SIG-M5 treated with dmso at 0.1 percent for 504 hours (cell line): ENCODE measurements around the gene PSMB5.

ENCODE experiments used
- DNase-seq: peaks from one replicate; lab custom pipeline; 2025; ENCODE audit not compliant: unreplicated experiment; lab: John Stamatoyannopoulos, UW

PSMB5 gene

GRCh38 chr14:22977434-22977683 lies 57.3 kb downstream of the PSMB5 start:
- no peak for DNase-seq

- no peak for DNase-seq
Measured at GRCh38 chr14:22976620-22977433, 57.9 kb downstream of the PSMB5 start.
